Measurements from ENCODE around the gene SUGCT.

SUGCT gene

DNA sequence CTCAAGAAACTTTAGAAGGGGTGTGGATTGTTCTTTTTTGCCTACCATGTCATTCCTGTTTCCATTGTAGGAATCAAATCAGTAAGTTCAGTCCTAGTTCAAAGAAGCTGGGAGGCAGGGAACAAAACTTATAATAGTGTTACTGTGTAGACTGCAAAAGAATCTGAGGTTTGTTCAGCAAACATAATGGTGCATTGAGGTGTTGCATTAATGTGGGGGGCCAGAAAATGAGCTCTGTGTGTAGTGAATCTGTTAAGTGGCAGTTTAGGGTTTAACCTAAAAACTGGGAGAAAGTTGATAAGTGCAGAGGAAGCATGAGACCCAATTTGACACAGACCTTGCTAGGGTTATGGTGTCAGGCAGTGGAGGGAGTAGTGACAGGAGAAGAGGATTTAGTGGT lies 197.7 kb downstream of the SUGCT start:
- no peak for DNase-seq (ENCODE audit: extremely low read depth, low read depth)
- TF ChIP-seq CTCF (IDR thresholded peaks at IDR 0.05; ENCODE audit: low read depth, low read length, missing control alignments) = no peak
- no peak overlapping the region for H3K4me3 ChIP-seq (replicated peaks; ENCODE audit: low read depth, low read length)

GRCh38 chr7:40341836-40342235 lies 207.0 kb downstream of the SUGCT start:
- no peak for TF ChIP-seq CTCF (IDR thresholded peaks at IDR 0.05; ENCODE audit: low read depth, low read length, missing control alignments)
- no peak overlapping the region for H3K4me3 ChIP-seq (replicated peaks; ENCODE audit: low read depth, low read length)
- DNase-seq (ENCODE audit: extremely low read depth, low read depth) = no peak

DNA sequence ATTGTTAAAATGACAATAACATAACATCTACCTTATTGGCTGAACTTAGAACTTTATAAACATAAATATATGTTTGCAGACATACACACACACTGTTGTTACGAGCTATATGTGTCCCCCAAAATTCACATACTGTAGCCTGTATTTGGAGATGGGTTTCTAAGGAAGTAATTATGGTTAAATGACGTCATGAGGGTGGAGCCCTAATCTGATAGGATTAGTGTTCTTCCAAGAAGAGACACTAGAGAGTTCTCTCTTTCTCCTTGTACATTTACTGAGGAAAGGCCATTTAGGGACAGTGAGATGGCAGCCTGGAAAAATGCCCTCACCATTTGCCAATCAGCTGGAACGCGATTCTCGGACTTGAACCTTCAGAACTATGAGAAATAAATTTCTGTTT lies 211.7 kb downstream of the SUGCT start:
- no peak overlapping the region for H3K4me3 ChIP-seq (replicated peaks; ENCODE audit: low read depth, low read length)
- no peak for DNase-seq (ENCODE audit: extremely low read depth, low read depth)
- TF ChIP-seq CTCF (IDR thresholded peaks at IDR 0.05; ENCODE audit: low read depth, low read length, missing control alignments) = no peak

DNA sequence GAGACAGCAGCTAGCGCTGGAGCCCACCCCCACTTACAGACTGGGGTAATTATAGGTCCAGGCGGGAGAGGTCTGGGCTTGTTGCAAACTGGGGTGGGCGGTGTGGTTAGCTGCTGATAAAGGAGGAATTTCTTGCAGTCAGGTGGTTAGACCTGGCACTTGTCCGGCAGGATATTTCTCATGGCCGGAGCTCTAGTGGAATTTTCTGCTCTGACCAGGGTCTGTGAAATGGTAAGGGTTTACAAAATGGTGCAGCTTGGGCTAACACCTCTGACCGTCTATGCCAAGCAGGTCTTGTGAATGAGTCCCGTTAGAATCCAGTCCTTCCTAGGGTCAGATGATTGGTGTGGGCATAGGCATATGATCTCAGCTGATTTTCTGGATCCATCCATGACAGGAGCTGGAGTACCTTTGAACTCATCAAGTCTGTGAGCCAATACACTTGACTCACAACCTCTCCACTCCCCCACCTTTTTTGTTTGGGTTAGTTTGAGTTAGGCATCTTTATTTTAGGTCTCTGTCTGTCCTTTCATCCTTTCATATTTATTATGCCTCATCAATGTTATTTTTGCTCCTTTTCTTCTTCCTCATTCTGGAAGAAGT lies 213.4 kb downstream of the SUGCT start:
- no peak overlapping the region for H3K4me3 ChIP-seq (replicated peaks; ENCODE audit: low read depth, low read length)
- no peak for TF ChIP-seq CTCF (IDR thresholded peaks at IDR 0.05; ENCODE audit: low read depth, low read length, missing control alignments)
- no peak for DNase-seq (ENCODE audit: extremely low read depth, low read depth)

DNA sequence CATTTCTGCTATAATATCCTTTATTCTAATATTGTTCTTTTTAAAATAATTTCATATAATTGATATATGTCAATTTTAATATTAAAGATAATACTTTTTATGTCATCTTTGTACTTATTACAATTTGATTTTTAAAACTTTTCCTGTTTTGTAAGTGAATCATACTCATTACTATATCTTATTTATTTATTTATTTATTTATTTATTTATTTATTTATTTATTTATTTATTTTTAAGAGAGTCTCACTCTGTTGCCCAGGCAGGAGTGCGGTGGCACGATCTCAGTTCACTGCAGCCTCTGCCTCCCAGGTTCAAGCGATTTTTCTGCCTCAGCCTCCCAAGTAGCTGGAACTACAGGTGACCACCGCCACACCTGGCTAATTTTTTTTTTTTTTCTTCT lies 215.3 kb downstream of the SUGCT start:
- no peak for DNase-seq (ENCODE audit: extremely low read depth, low read depth)
- H3K4me3 ChIP-seq (replicated peaks; ENCODE audit: low read depth, low read length) = no peak overlapping the region
- no peak for TF ChIP-seq CTCF (IDR thresholded peaks at IDR 0.05; ENCODE audit: low read depth, low read length, missing control alignments)

- no peak overlapping the region for H3K4me3 ChIP-seq (replicated peaks; ENCODE audit: low read depth, low read length)
- no peak for DNase-seq (ENCODE audit: extremely low read depth, low read depth)
- TF ChIP-seq CTCF (IDR thresholded peaks at IDR 0.05; ENCODE audit: low read depth, low read length, missing control alignments) = no peak
Observed at GRCh38 chr7:40354711-40355110, 219.9 kb downstream of the SUGCT start.

- no peak for TF ChIP-seq CTCF (IDR thresholded peaks at IDR 0.05; ENCODE audit: low read depth, low read length, missing control alignments)
- H3K4me3 ChIP-seq (replicated peaks; ENCODE audit: low read depth, low read length) = no peak overlapping the region
- no peak for DNase-seq (ENCODE audit: extremely low read depth, low read depth)
Observed at GRCh38 chr7:40356312-40356711, 221.5 kb downstream of the SUGCT start.
